IMR-90 (cell line): Measurements from ENCODE around the gene FAF1. TPM values are rescaled to one million over a fixed set of nuclear protein-coding genes. Genes with fewer than 3 reads are reported as not detected.
A peak's percentile ranks its signal among the peaks of the same experiment; 100 is the strongest.

ENCODE experiments used
- ATAC-seq: fragments of 200-7000 bp; cut with Tn5 transposase; 2 replicates; pipeline ENCODE4 v1.9.1; 2020; ENCODE audit warnings: low read depth, mild to moderate bottlenecking, moderate library complexity
- BruUV-seq: library from RNA; stranded (reverse); fragments of 400-500 nt; replicated peaks from 2 replicates; lab custom pipeline; 2021; lab: Mats Ljungman, UMichigan
- CTCF ChIA-PET: fragments of 300-600 bp; formaldehyde crosslinking; extraction: SDS; loops from one replicate; lab custom pipeline; 2021; ENCODE audit warnings: antibody characterized with exemption; lab: Yijun Ruan, JAX
- POLR2A ChIA-PET: fragments of 300-600 bp; sonication (Branson Sonifier 250); formaldehyde crosslinking; loops from one replicate; lab custom pipeline; 2022; ENCODE audit warnings: antibody characterized with exemption; ENCODE audit not compliant: unreplicated experiment; lab: Charles Lee
- DNase-seq: peaks from one replicate; pipeline ENCODE4 v3.0.0; 2013
- H2AFZ ChIP-seq: replicated peaks from 2 replicates; pipeline ENCODE3; 2013; ENCODE audit warnings: low read length, mild to moderate bottlenecking; ENCODE audit not compliant: poor library complexity
- H2AK5ac ChIP-seq: 2 replicates; pipeline ENCODE4 v1.6.1; 2013; ENCODE audit warnings: low read depth, low read length, inconsistent platforms
- H2AK9ac ChIP-seq: replicated peaks from 2 replicates; pipeline ENCODE3; 2013; ENCODE audit warnings: mild to moderate bottlenecking, low read depth, low read length, moderate library complexity; ENCODE audit not compliant: poor library complexity
- H2BK120ac ChIP-seq: 2 replicates; pipeline ENCODE4 v1.6.1; 2013; ENCODE audit warnings: low read depth, low read length, inconsistent platforms
- H2BK15ac ChIP-seq: 3 replicates; pipeline ENCODE4 v1.6.1; 2013; ENCODE audit warnings: low read depth, low read length, inconsistent platforms
- H2BK20ac ChIP-seq: 2 replicates; pipeline ENCODE4 v1.6.1; 2013; ENCODE audit warnings: low read depth, mild to moderate bottlenecking, inconsistent platforms, low read length, moderate library complexity
- H2BK5ac ChIP-seq: 2 replicates; pipeline ENCODE4 v1.6.1; 2013; ENCODE audit warnings: mild to moderate bottlenecking, low read depth, low read length, inconsistent platforms; ENCODE audit not compliant: poor library complexity, severe bottlenecking
- H3K14ac ChIP-seq: replicated peaks from 2 replicates; pipeline ENCODE4 v1.6.1; 2013; ENCODE audit warnings: low read depth, low read length, inconsistent platforms
- H3K18ac ChIP-seq: 2 replicates; pipeline ENCODE4 v1.6.1; 2013; ENCODE audit warnings: low read depth, low read length, control low read depth
- H3K23ac ChIP-seq: 2 replicates; pipeline ENCODE4 v1.6.1; 2013; ENCODE audit warnings: low read depth, low read length, inconsistent platforms
- H3K27ac ChIP-seq: 2 replicates; pipeline ENCODE4 v1.5.1; 2013; ENCODE audit warnings: mild to moderate bottlenecking, control low read depth, low read length; ENCODE audit not compliant: insufficient read depth
- H3K27me3 ChIP-seq: 2 replicates; pipeline ENCODE4 v1.6.1; 2013; ENCODE audit warnings: low read length; ENCODE audit not compliant: control insufficient read depth, insufficient read depth
- H3K36me3 ChIP-seq: 2 replicates; pipeline ENCODE4 v1.6.1; 2013; ENCODE audit warnings: low read length, mixed read lengths; ENCODE audit not compliant: control insufficient read depth, insufficient read depth
- H3K4ac ChIP-seq: 2 replicates; pipeline ENCODE4 v1.6.1; 2013; ENCODE audit warnings: low read depth, low read length, inconsistent platforms
- H3K4me1 ChIP-seq: 2 replicates; pipeline ENCODE4 v1.6.1; 2013; ENCODE audit warnings: low read length, mixed read lengths; ENCODE audit not compliant: control insufficient read depth, insufficient read depth
- H3K4me2 ChIP-seq: 2 replicates; pipeline ENCODE4 v1.6.1; 2013; ENCODE audit warnings: low read depth, mild to moderate bottlenecking, control low read depth, low read length, moderate library complexity
- H3K4me3 ChIP-seq: 2 replicates; pipeline ENCODE4 v1.5.1; 2013; ENCODE audit warnings: low read depth, mild to moderate bottlenecking, control low read depth, low read length, moderate library complexity; ENCODE audit not compliant: insufficient read depth
- H3K56ac ChIP-seq: 2 replicates; pipeline ENCODE4 v1.6.1; 2013; ENCODE audit warnings: low read length, inconsistent platforms; ENCODE audit not compliant: insufficient read depth; ENCODE audit errors: extremely low read depth
- H3K79me1 ChIP-seq, 2 experiments: 2 replicates each; pipeline ENCODE4 v1.6.1; 2013; ENCODE audit warnings: low read length in 2 of 2, inconsistent platforms in 1 of 2, low read depth in 1 of 2
- H3K9ac ChIP-seq: 2 replicates; pipeline ENCODE4 v1.6.1; 2013; ENCODE audit warnings: low read depth, low read length, control low read depth
- H3K9me1 ChIP-seq: 2 replicates; pipeline ENCODE4 v1.6.1; 2013; ENCODE audit warnings: low read length, inconsistent platforms; ENCODE audit not compliant: insufficient read depth
- H3K9me3 ChIP-seq: 2 replicates; pipeline ENCODE4 v1.6.1; 2013; ENCODE audit warnings: low read length; ENCODE audit not compliant: control insufficient read depth, insufficient read depth
- H4K20me1 ChIP-seq: 2 replicates; pipeline ENCODE4 v1.6.1; 2013; ENCODE audit warnings: low read length, inconsistent platforms; ENCODE audit not compliant: insufficient read depth
- H4K5ac ChIP-seq: 2 replicates; pipeline ENCODE4 v1.6.1; 2013; ENCODE audit warnings: mild to moderate bottlenecking, low read depth, low read length, control low read depth
- H4K8ac ChIP-seq, 2 experiments: 2 replicates each; pipeline ENCODE4 v1.6.1; 2013; ENCODE audit warnings: low read depth in 2 of 2, low read length in 2 of 2, control low read depth in 1 of 2, inconsistent platforms in 1 of 2
- H4K91ac ChIP-seq: 2 replicates; pipeline ENCODE4 v1.6.1; 2013; ENCODE audit warnings: low read depth, low read length, inconsistent platforms; ENCODE audit not compliant: insufficient read depth
- CEBPB ChIP-seq: IDR thresholded peaks from 2 replicates; pipeline ENCODE4 v1.6.1; 2012; ENCODE audit warnings: low read depth, low read length, improper control_type of control experiment
- CHD1 ChIP-seq: IDR thresholded peaks from 2 replicates; pipeline ENCODE4 v1.6.1; 2012; ENCODE audit warnings: low read depth, low read length, improper control_type of control experiment
- CTCF ChIP-seq: conservative IDR thresholded peaks from 2 replicates; pipeline ENCODE4 v1.5.1; 2012; ENCODE audit warnings: mild to moderate bottlenecking, low read depth, low read length, improper control_type of control experiment
- ELK1 ChIP-seq: fragments of 150-350 bp; IDR thresholded peaks from 2 replicates; pipeline ENCODE4 v1.6.1; 2016; ENCODE audit warnings: low read depth, mild to moderate bottlenecking, low read length, moderate library complexity, borderline replicate concordance
- FOS ChIP-seq: fragments of 150-350 bp; IDR thresholded peaks from 2 replicates; pipeline ENCODE4 v1.6.1; 2016; ENCODE audit warnings: low read depth, low read length
- MAFK ChIP-seq: IDR thresholded peaks from 2 replicates; pipeline ENCODE4 v1.6.1; 2012; ENCODE audit warnings: low read depth, low read length, improper control_type of control experiment
- MAZ ChIP-seq: IDR thresholded peaks from 2 replicates; pipeline ENCODE4 v1.6.1; 2012; ENCODE audit warnings: low read depth, mild to moderate bottlenecking, low read length, improper control_type of control experiment, moderate library complexity, borderline replicate concordance
- RFX5 ChIP-seq: IDR thresholded peaks from 2 replicates; pipeline ENCODE4 v1.8.0; 2012; ENCODE audit warnings: low read depth, mild to moderate bottlenecking, low read length, moderate library complexity
- SMC3 ChIP-seq: fragments of 150-350 bp; IDR thresholded peaks from 2 replicates; pipeline ENCODE4 v1.6.1; 2016; ENCODE audit warnings: low read depth, mild to moderate bottlenecking, antibody characterized with exemption, low read length, moderate library complexity
- USF2 ChIP-seq: fragments of 150-350 bp; IDR thresholded peaks from 2 replicates; pipeline ENCODE4 v1.6.1; 2017; ENCODE audit warnings: mild to moderate bottlenecking, antibody characterized with exemption, low read length, low read depth
- WGBS, 2 experiments: methylation state at CpG; one replicate each; pipeline versions ENCODE4 v1.1.5 to v1.1.7; 2013; ENCODE audit warnings: missing lambda C conversion rate in 2 of 2; ENCODE audit not compliant: insufficient read length in 1 of 2; ENCODE audit errors: extremely low coverage in 2 of 2; 5-methylcytosine and 5-hydroxymethylcytosine counted together
- dilution Hi-C: fragments of 300-500 bp; cut with HindIII; formaldehyde crosslinking; loops from one replicate; pipeline ENCODE4 v1.14.3; 2018; ENCODE audit warnings: low sequenced_read_pairs; ENCODE audit not compliant: unreplicated experiment
- in situ Hi-C: fragments of 300-500 bp; cut with MboI; formaldehyde crosslinking; loops from 3 replicates; pipeline ENCODE4 v1.14.3; 2019; ENCODE audit warnings: low sequenced_read_pairs, inconsistent platforms, mixed read lengths
- intact Hi-C: fragments of 100-400 bp; cut with micrococcal nuclease; formaldehyde crosslinking; loops from 2 replicates; pipeline ENCODE4 v1.10.0; 2022
- polyA plus RNA-seq, 3 experiments: library from polyadenylated mRNA; depleted of rRNA; stranded (reverse); fragments of >200 nt; gene quantifications; 2 replicates each; pipeline ENCODE4 v1.2.3, GENCODE V29; 2012; ENCODE audit warnings: low replicate concordance in 1 of 3
- total RNA-seq: library from RNA; depleted of rRNA; stranded (reverse); fragments of >200 nt; gene quantifications from 2 replicates; pipeline ENCODE4 v1.2.3, GENCODE V29; 2012

FAF1 gene
- total and polyA plus RNA-seq, 2 of the 4 experiments (the other 2 are of a cell fraction): 18.8 to 72.9 TPM

- ChIA-PET CTCF (no interaction called here), POLR2A (no interaction called here)
- H4K5ac ChIP-seq: no peak overlapping the region
- no peaks in the 10 kb centered on the region for H3K79me1 ChIP-seq
- peak overlapping the region; percentile 83 for H2AK9ac ChIP-seq
- peaks cover 3% of the 10 kb centered on the region; the same call in 1 of the 2 replicates for H3K4me1 ChIP-seq
- H3K9ac ChIP-seq: no peak overlapping the region
- TF ChIP-seq RFX5 (no peak), USF2 (no peak), ELK1 (no peak), MAFK (no peak), SMC3 (no peak), CTCF (no peak), MAZ (no peak), CEBPB (no peak), FOS (no peak), CHD1 (no peak)
- no peak overlapping the region for H2BK20ac ChIP-seq
- no peak overlapping the region for H3K56ac ChIP-seq
- in situ Hi-C loops: no loop called here
- no peak overlapping the region for H3K27ac ChIP-seq
- intact Hi-C loops: no loop called here
- no peak overlapping the region; the same call in 1 of the 2 replicates for H3K4me2 ChIP-seq
- no peak overlapping the region for H3K14ac ChIP-seq
- H2AFZ ChIP-seq: peak overlapping the region; percentile 54
- no peak overlapping the region for H2BK120ac ChIP-seq
- peaks cover 10% of the 10 kb centered on the region for H3K9me3 ChIP-seq
- no peak overlapping the region for H2BK15ac ChIP-seq
- no TSS peak for BruUV-seq
- dilution Hi-C loops: no loop called here
- no peak overlapping the region for H3K18ac ChIP-seq
- peaks cover 12% of the 10 kb centered on the region for H3K9me1 ChIP-seq
- no peak overlapping the region for H2BK5ac ChIP-seq
- H2AK5ac ChIP-seq: no peak overlapping the region
- DNase-seq: no peak
- H4K8ac ChIP-seq: no peak overlapping the region
- H3K23ac ChIP-seq: peak overlapping the region; percentile 20; the same call in 1 of the 2 replicates
- H3K36me3 ChIP-seq: no peaks in the 10 kb centered on the region
- H3K27me3 ChIP-seq: peaks cover 89% of the 10 kb centered on the region
- ATAC-seq: no peak; the same call in 1 of the 2 replicates
- 0 out of 2 replicates have a peak, but pooled peaks cover 20% of the 10 kb centered on the region for H4K20me1 ChIP-seq
- 4% methylated on average over 17 of the region's 44 CpGs; no CpG with 5 or more reads in 1 of the 2 experiments for WGBS, 2 experiments
- H4K91ac ChIP-seq: no peak overlapping the region
- no peak overlapping the region for H3K4ac ChIP-seq
- no peak overlapping the region for H3K4me3 ChIP-seq
Measured at GRCh38 chr1:50427086-50427817, 532.8 kb downstream of the FAF1 start.
